Neural progenitor cell (in vitro differentiated cells): ENCODE results near the gene NBDY. TPM values are rescaled to one million over a fixed set of nuclear protein-coding genes. Genes with fewer than 3 reads are reported as not detected.

Experiments
- DNase-seq: peaks from one replicate; pipeline ENCODE4 v3.0.0-alpha.2; 2016; ENCODE audit warnings: low spot score
- H2AFZ ChIP-seq: fragments of 200-600 bp; sonication (generic); replicated peaks from 2 replicates; pipeline ENCODE4 v1.6.1; 2016; ENCODE audit warnings: antibody characterized with exemption
- H3F3A ChIP-seq: fragments of 200-600 bp; sonication (generic); 2 replicates; pipeline ENCODE4 v1.6.1; 2016; ENCODE audit warnings: antibody characterized with exemption, low read depth
- H3K27ac ChIP-seq: fragments of 200-600 bp; sonication (generic); 2 replicates; pipeline ENCODE4 v1.5.1; 2016; ENCODE audit warnings: mild to moderate bottlenecking
- H3K27me3 ChIP-seq: fragments of 200-600 bp; sonication (generic); 2 replicates; pipeline ENCODE4 v1.6.1; 2016; ENCODE audit warnings: mild to moderate bottlenecking, moderate library complexity
- H3K36me3 ChIP-seq: fragments of 200-600 bp; sonication (generic); 2 replicates; pipeline ENCODE4 v1.5.1; 2016
- H3K4me1 ChIP-seq: fragments of 200-600 bp; sonication (generic); 2 replicates; pipeline ENCODE4 v1.6.1; 2016; ENCODE audit warnings: mixed run types
- H3K4me2 ChIP-seq: fragments of 200-600 bp; sonication (generic); 2 replicates; pipeline ENCODE4 v1.6.1; 2016
- H3K4me3 ChIP-seq: fragments of 200-600 bp; sonication (generic); 2 replicates; pipeline ENCODE4 v1.5.1; 2016
- H3K79me2 ChIP-seq: fragments of 200-600 bp; sonication (generic); 2 replicates; pipeline ENCODE4 v1.6.1; 2016; ENCODE audit warnings: low read depth
- H3K9ac ChIP-seq: fragments of 200-600 bp; sonication (generic); 2 replicates; pipeline ENCODE4 v1.6.1; 2016
- H3K9me3 ChIP-seq: fragments of 200-600 bp; sonication (generic); 2 replicates; pipeline ENCODE4 v1.5.1; 2016; ENCODE audit warnings: low read depth
- H4K20me1 ChIP-seq: fragments of 200-600 bp; sonication (generic); 2 replicates; pipeline ENCODE4 v1.6.1; 2016; ENCODE audit warnings: low read depth
- H3K27ac Mint-ChIP-seq: 3 replicates; pipeline ENCODE4 v1.8.0; 2021; ENCODE audit warnings: mixed read lengths
- H3K27me3 Mint-ChIP-seq: 2 replicates; pipeline ENCODE4 v1.8.0; 2022; ENCODE audit warnings: low read depth, mild to moderate bottlenecking, inconsistent platforms, moderate library complexity, mixed read lengths; ENCODE audit not compliant: insufficient read depth
- H3K36me3 Mint-ChIP-seq: 3 replicates; pipeline ENCODE4 v1.8.0; 2021; ENCODE audit warnings: mixed read lengths
- H3K4me1 Mint-ChIP-seq: 3 replicates; pipeline ENCODE4 v1.8.0; 2021; ENCODE audit warnings: mixed read lengths
- H3K4me3 Mint-ChIP-seq: 3 replicates; pipeline ENCODE4 v1.8.0; 2021; ENCODE audit warnings: mild to moderate bottlenecking, moderate library complexity, mixed read lengths
- H3K9me3 Mint-ChIP-seq: 3 replicates; pipeline ENCODE4 v1.8.0; 2020; ENCODE audit warnings: mixed read lengths
- EZH2 ChIP-seq: fragments of 200-600 bp; sonication (generic); IDR thresholded peaks from 2 replicates; pipeline ENCODE4 v1.6.1; 2017; ENCODE audit warnings: antibody characterized with exemption, mild to moderate bottlenecking, moderate library complexity
- EZH2phosphoT487 ChIP-seq: fragments of 200-600 bp; sonication (generic); IDR thresholded peaks from 2 replicates; pipeline ENCODE4 v1.6.1; 2017; ENCODE audit warnings: antibody characterized with exemption
- total RNA-seq: library from RNA; depleted of rRNA; stranded (reverse); fragments of >200 nt; gene quantifications from 2 replicates; pipeline ENCODE4 v1.2.3, GENCODE V29; 2015; ENCODE audit warnings: low replicate concordance
- TF ChIP-seq, protein P1 (sequence below): fragments of 200-600 bp; sonication (generic); IDR thresholded peaks from 2 replicates; pipeline ENCODE4 v1.5.1; 2017; ENCODE audit warnings: antibody characterized with exemption, mild to moderate bottlenecking

NBDY gene
- total RNA-seq, 1 donor from 2014 or later: 12.2 TPM

DNA sequence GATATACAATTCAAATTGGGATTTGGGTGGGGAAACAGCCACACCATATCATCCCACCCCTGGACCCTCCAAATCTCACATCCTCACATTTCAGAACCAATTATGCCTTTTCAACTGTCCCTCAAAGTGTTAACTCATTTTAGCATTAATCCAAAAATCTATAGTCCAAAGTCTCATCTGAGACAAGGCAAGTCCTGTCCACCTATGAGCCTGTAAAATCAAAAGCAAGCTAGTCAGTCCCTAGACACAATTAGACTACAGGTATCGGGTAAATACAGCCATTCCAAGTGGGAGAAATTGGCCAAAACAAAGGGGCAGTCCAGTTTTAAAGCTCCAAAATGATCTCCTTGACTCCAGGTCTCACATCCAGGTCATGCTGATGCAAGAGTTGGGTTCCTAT, 128.0 kb downstream of the NBDY start:
- Mint-ChIP-seq H3K4me3 (no peak overlapping the region), H3K27ac (no peak overlapping the region), H3K9me3 (peaks cover 14% of the 10 kb centered on the region), H3K27me3 (no peaks in the 10 kb centered on the region), H3K36me3 (no peaks in the 10 kb centered on the region), H3K4me1 (no peaks in the 10 kb centered on the region)
- no peaks in the 10 kb centered on the region for H4K20me1 ChIP-seq
- no peak overlapping the region for H3K9ac ChIP-seq
- no peaks in the 10 kb centered on the region for H3K36me3 ChIP-seq
- no peaks in the 10 kb centered on the region for H3K9me3 ChIP-seq
- no peaks in the 10 kb centered on the region for H3K27me3 ChIP-seq
- TF ChIP-seq, protein P1, sequence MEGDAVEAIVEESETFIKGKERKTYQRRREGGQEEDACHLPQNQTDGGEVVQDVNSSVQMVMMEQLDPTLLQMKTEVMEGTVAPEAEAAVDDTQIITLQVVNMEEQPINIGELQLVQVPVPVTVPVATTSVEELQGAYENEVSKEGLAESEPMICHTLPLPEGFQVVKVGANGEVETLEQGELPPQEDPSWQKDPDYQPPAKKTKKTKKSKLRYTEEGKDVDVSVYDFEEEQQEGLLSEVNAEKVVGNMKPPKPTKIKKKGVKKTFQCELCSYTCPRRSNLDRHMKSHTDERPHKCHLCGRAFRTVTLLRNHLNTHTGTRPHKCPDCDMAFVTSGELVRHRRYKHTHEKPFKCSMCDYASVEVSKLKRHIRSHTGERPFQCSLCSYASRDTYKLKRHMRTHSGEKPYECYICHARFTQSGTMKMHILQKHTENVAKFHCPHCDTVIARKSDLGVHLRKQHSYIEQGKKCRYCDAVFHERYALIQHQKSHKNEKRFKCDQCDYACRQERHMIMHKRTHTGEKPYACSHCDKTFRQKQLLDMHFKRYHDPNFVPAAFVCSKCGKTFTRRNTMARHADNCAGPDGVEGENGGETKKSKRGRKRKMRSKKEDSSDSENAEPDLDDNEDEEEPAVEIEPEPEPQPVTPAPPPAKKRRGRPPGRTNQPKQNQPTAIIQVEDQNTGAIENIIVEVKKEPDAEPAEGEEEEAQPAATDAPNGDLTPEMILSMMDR: no peak
- TF ChIP-seq EZH2phosphoT487 (no peak), EZH2 (no peak)
- no peaks in the 10 kb centered on the region for H3K4me1 ChIP-seq
- no peaks in the 10 kb centered on the region for H3F3A ChIP-seq
- no peak overlapping the region for H3K4me3 ChIP-seq
- no peak overlapping the region for H3K27ac ChIP-seq
- H3K79me2 ChIP-seq: no peaks in the 10 kb centered on the region
- no peak overlapping the region for H3K4me2 ChIP-seq
- H2AFZ ChIP-seq: no peak overlapping the region
- no peak for DNase-seq

DNA sequence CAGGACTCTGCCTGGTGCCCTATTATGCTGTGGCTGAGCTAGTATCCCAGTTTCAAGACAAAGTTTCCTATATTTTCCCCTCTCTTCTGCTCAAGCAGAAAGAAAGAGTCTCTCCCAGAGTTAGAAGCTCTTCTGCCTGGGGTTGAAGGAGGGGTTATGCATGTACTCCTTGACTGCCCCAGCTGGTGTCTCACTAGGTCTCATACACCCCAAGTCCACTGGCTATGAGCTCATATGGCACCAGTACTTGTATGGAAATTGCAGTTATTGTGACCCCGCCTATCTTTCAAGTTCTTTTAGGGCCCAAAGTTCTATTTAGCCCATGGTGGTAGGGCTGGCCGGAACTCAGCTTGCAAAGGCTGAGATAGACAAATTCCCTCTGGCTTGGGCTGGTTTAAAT, 131.8 kb downstream of the NBDY start:
- H3K27me3 ChIP-seq: no peaks in the 10 kb centered on the region
- Mint-ChIP-seq H3K9me3 (peaks cover 10% of the 10 kb centered on the region), H3K4me3 (no peak overlapping the region), H3K36me3 (no peaks in the 10 kb centered on the region), H3K27ac (no peak overlapping the region), H3K4me1 (no peaks in the 10 kb centered on the region), H3K27me3 (no peaks in the 10 kb centered on the region)
- no peaks in the 10 kb centered on the region for H3K4me1 ChIP-seq
- DNase-seq: no peak
- H4K20me1 ChIP-seq: no peaks in the 10 kb centered on the region
- TF ChIP-seq, protein P1: no peak
- no peak for TF ChIP-seq EZH2
- TF ChIP-seq EZH2phosphoT487: no peak
- H3K9ac ChIP-seq: no peak overlapping the region
- H3K4me2 ChIP-seq: no peak overlapping the region
- H3K27ac ChIP-seq: no peak overlapping the region
- H3K4me3 ChIP-seq: no peak overlapping the region
- no peaks in the 10 kb centered on the region for H3K79me2 ChIP-seq
- no peak overlapping the region for H2AFZ ChIP-seq
- no peaks in the 10 kb centered on the region for H3K36me3 ChIP-seq
- H3F3A ChIP-seq: no peaks in the 10 kb centered on the region
- H3K9me3 ChIP-seq: no peaks in the 10 kb centered on the region

Other genes with a start within 250 kb of the NBDY start
- 16.6 and 18.3 TPM in 2 replicates for gene UBQLN2, start 165.6 kb upstream of the NBDY start, total RNA-seq